ENCODE measurements around the gene DAGLB.

The DAGLB gene

DNA sequence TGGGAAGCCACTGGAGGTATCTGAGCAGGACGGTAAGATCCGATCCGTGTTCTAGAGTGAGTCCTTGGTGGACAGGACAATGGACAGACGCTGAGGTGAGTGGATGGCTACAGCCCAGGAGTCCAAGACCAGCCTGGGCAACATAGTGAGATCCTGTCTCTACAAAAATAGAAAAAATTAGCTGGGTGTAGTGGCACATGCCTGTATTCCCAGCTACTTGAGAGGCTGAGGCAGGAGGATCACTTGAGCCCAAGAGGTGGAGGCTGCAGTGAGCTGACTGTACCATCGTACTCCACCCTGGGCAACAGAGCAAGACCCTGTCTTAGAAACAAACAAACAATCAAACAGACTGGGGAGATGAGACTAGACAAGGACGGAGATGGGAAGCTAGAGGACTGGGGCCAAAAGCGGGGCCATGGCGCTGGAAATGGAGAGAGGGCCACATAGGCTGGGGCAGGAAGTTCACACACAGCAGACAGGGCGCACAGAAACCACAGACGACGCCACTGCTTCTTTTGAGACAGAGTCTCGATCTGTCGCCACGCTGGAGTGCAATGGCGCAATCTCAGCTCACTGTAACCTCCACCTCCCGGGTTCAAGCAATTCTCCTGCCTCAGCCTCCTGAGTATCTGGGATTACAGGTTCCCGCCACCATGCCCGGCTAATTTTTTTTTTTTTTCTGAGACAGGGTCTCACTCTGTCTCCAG is 24.7 kb downstream of the DAGLB start:
- no peak overlapping the region for H3K9ac ChIP-seq (ENCODE audit: low read length)
- H3K4me1 ChIP-seq (ENCODE audit: insufficient read depth, low read length) = no peaks in the 10 kb centered on the region
- H3K36me3 ChIP-seq (ENCODE audit: insufficient read depth, low read length) = peaks cover 24% of the 10 kb centered on the region
- no peak overlapping the region for H3K27ac ChIP-seq (ENCODE audit: low read depth, low read length)
- H3K27me3 ChIP-seq (ENCODE audit: control insufficient read depth in 1 of 2, insufficient read depth in 2 of 2, low read length in 2 of 2) = no peaks in the 10 kb centered on the region
- H3K9me3 ChIP-seq (ENCODE audit: low read length) = no peaks in the 10 kb centered on the region
- no peak overlapping the region for H3K4me3 ChIP-seq (ENCODE audit: low read depth in 1 of 2, low read length in 2 of 2)

DNA sequence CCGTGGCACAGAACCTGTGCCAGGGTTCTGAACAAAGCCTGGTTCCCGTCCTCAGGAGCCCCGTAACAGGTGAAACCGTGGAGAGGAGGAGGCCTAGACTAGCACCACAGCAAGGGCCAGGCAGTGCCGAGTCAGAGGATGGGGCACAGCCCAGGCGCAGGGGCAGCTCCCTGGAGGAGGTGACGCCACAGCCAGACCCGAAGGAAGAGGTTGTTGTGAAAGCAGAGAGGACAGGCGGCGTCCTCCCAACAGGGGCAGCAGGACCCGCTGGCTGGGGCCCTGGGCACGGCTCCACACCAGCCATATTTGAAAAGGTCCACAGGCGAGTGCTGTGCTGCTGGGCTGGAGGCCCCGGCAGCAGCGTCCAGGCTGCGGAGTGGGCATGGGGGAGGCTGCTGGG is 25.7 kb downstream of the DAGLB start:
- Histone ChIP-seq H3K27me3 (ENCODE audit: control insufficient read depth in 1 of 2, insufficient read depth in 2 of 2, low read length in 2 of 2) (no peaks in the 10 kb centered on the region), H3K4me3 (ENCODE audit: low read depth in 1 of 2, low read length in 2 of 2) (no peak overlapping the region), H3K9ac (ENCODE audit: low read length) (no peak overlapping the region), H3K4me1 (ENCODE audit: insufficient read depth, low read length) (no peaks in the 10 kb centered on the region), H3K9me3 (ENCODE audit: low read length) (no peaks in the 10 kb centered on the region), H3K36me3 (ENCODE audit: insufficient read depth, low read length) (peaks cover 24% of the 10 kb centered on the region), H3K27ac (ENCODE audit: low read depth, low read length) (no peak overlapping the region)

DNA sequence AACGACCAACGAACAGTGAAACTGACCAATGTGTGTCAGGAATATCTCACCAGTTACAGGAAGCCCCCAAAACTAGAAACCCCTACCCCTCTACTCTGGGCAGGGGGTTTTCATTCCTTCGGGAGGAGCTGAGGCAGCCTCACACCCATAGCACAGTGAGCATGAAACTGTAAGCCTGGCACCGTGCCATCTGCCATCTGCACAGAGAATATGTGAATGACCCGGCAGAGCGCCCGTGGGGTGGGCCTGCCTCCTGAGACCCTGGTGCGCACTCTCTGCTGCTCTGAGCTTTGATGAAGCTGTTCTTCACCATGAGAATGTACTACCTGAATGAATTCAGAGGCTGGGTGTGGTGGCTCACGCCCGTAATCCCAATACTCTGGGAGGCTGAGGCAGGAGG is 27.1 kb downstream of the DAGLB start:
- Histone ChIP-seq H3K9ac (ENCODE audit: low read length) (no peak overlapping the region), H3K9me3 (ENCODE audit: low read length) (no peaks in the 10 kb centered on the region), H3K27ac (ENCODE audit: low read depth, low read length) (no peak overlapping the region), H3K27me3 (ENCODE audit: control insufficient read depth in 1 of 2, insufficient read depth in 2 of 2, low read length in 2 of 2) (no peaks in the 10 kb centered on the region), H3K4me3 (ENCODE audit: low read depth in 1 of 2, low read length in 2 of 2) (no peak overlapping the region), H3K36me3 (ENCODE audit: insufficient read depth, low read length) (peaks cover 33% of the 10 kb centered on the region), H3K4me1 (ENCODE audit: insufficient read depth, low read length) (no peaks in the 10 kb centered on the region)

DNA sequence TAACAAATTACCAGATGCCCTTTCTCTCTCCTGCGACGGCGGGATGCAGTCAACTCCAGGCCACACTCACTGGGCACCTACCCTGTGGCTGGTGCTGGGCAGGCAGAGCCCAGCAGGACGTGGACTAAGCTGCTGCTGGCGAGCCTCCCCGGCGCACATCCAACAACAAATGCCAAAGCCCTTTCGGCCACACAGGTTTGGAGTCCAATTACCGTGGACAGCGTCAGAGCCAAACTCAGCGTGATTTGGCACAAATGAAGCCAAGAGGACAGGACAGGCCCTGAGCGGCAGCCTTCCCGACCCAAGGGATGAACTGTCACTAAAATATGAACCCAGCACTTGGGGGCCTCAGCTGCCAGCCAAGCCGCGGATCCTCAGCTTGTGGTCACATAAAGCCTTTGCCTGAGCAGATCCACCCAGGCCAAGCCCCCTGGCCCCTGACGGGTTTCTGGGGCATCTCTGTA is 28.4 kb downstream of the DAGLB start:
- no peaks in the 10 kb centered on the region for H3K4me1 ChIP-seq (ENCODE audit: insufficient read depth, low read length)
- H3K36me3 ChIP-seq (ENCODE audit: insufficient read depth, low read length) = peaks cover 37% of the 10 kb centered on the region
- H3K9ac ChIP-seq (ENCODE audit: low read length) = no peak overlapping the region
- H3K27ac ChIP-seq (ENCODE audit: low read depth, low read length) = no peak overlapping the region
- H3K9me3 ChIP-seq (ENCODE audit: low read length) = no peaks in the 10 kb centered on the region
- no peak overlapping the region for H3K4me3 ChIP-seq (ENCODE audit: low read depth in 1 of 2, low read length in 2 of 2)
- H3K27me3 ChIP-seq (ENCODE audit: control insufficient read depth in 1 of 2, insufficient read depth in 2 of 2, low read length in 2 of 2) = no peaks in the 10 kb centered on the region

DNA sequence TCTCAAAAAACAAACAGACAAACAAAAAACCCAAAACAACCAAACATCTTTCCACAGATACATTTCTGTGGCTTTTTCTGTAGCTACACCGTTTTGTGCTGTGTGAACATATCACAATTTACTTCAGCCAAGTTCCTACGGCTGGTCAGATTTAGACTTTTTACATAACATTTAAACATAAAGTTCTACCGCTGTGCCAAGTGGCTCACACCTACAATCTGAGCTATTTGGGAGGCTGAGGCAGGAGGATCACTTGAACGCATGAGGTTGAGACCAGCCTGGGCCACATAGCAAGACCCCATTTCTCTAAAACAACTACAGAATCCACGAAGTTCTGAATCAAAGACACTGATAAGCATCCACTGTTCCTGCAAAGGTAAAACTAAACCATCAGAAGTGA is 30.3 kb downstream of the DAGLB start:
- H3K9me3 ChIP-seq (ENCODE audit: low read length) = no peaks in the 10 kb centered on the region
- no peak overlapping the region for H3K9ac ChIP-seq (ENCODE audit: low read length)
- no peak overlapping the region for H3K4me3 ChIP-seq (ENCODE audit: low read depth in 1 of 2, low read length in 2 of 2)
- H3K36me3 ChIP-seq (ENCODE audit: insufficient read depth, low read length) = peaks cover 51% of the 10 kb centered on the region
- no peak overlapping the region for H3K27ac ChIP-seq (ENCODE audit: low read depth, low read length)
- H3K4me1 ChIP-seq (ENCODE audit: insufficient read depth, low read length) = no peaks in the 10 kb centered on the region
- H3K27me3 ChIP-seq (ENCODE audit: control insufficient read depth in 1 of 2, insufficient read depth in 2 of 2, low read length in 2 of 2) = no peaks in the 10 kb centered on the region

DNA sequence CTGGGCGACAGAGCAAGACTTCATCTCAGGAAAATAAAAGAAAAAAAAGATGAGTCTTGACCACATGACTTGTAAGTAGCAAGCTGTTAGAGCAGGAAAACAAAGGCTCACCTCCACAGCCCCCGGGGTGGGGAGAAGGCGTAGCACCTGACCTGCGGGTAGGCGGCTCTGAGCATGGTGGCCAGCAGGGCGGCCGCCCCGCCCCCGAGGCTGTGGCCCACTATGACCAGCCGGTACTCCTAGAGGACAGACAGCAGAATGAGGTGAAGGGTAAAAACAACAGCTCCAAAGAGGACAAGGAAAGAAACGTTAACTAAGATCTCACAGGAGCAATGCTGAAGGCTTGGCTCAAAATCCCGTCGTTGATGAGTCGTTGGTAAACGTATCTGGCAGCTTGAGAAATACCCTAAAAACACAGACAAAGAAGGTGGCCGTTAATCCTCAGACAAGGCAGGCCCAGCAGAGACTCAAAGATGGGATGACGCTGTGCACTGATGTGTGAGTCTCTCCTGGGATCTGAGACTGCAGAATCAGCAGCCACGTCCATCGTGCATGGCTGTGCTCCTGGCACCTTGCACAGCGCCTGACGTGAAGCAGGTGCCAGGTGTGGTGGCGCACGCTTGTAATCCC is 31.1 kb downstream of the DAGLB start:
- H3K36me3 ChIP-seq (ENCODE audit: insufficient read depth, low read length) = peaks cover 58% of the 10 kb centered on the region
- H3K4me3 ChIP-seq (ENCODE audit: low read depth in 1 of 2, low read length in 2 of 2) = no peak overlapping the region
- H3K9me3 ChIP-seq (ENCODE audit: low read length) = no peaks in the 10 kb centered on the region
- no peaks in the 10 kb centered on the region for H3K27me3 ChIP-seq (ENCODE audit: control insufficient read depth in 1 of 2, insufficient read depth in 2 of 2, low read length in 2 of 2)
- no peaks in the 10 kb centered on the region for H3K4me1 ChIP-seq (ENCODE audit: insufficient read depth, low read length)
- H3K9ac ChIP-seq (ENCODE audit: low read length) = no peak overlapping the region
- no peak overlapping the region for H3K27ac ChIP-seq (ENCODE audit: low read depth, low read length)

DNA sequence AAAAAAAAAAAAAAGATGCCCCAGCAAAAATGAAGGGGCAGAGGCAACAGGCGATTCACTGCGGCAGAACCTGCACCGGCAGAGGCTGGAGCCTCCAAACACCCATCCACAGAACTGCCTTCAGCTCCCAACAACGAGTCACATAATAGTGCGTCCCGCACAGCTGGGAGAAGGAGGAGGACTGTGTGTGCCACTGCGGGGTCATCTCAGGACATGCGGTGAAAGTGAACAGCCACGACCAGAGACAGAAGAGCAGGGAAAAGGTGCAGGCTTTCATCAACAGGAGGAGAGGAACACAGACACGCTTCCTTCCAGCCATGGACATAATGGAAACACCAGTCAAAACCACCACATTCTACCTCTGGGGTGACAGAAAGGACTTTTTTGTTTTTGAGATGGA is 34.1 kb downstream of the DAGLB start:
- Histone ChIP-seq H3K27me3 (ENCODE audit: control insufficient read depth in 1 of 2, insufficient read depth in 2 of 2, low read length in 2 of 2) (no peaks in the 10 kb centered on the region), H3K4me3 (ENCODE audit: low read depth in 1 of 2, low read length in 2 of 2) (no peak overlapping the region), H3K36me3 (ENCODE audit: insufficient read depth, low read length) (peaks cover 74% of the 10 kb centered on the region), H3K4me1 (ENCODE audit: insufficient read depth, low read length) (no peaks in the 10 kb centered on the region), H3K9me3 (ENCODE audit: low read length) (no peaks in the 10 kb centered on the region), H3K27ac (ENCODE audit: low read depth, low read length) (no peak overlapping the region), H3K9ac (ENCODE audit: low read length) (no peak overlapping the region)

DNA sequence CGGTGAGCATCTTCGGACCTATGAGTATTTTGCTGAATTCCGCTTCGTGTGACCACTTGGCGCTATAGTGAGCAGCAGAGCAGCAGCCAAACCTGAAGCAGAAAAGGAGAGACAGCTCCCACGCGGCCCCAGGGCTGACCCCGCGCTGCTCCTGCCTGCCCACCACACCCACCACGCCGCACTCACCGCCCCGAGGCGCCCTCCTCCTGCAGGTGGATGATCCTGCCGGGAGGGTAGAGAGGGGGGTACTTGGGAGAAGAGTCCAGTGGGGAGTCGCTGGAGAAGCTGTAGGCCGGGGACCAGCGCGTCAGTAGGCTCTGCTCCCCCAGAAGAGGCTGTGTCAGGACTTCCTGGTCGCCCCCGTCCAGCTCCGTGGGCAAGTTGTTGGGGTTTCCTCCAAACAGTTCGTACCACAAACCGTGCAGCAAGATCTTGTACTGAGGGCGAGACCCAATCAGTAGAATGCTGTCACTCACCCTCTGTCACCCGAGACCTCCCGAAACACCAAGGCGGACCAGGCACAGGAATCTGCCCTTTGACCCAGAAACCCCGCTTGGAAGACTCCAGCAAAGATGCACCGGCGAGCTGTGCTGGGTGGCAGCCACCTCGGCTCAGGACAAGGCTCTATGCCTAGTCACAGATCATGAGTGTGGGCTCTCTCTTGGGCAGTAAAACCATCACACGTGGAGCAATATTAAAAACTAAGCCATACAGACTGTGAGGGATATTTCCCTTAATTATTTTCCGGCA is 37.6 kb downstream of the DAGLB start:
- H3K36me3 ChIP-seq (ENCODE audit: insufficient read depth, low read length) = peaks cover 75% of the 10 kb centered on the region
- H3K4me1 ChIP-seq (ENCODE audit: insufficient read depth, low read length) = no peaks in the 10 kb centered on the region
- no peaks in the 10 kb centered on the region for H3K9me3 ChIP-seq (ENCODE audit: low read length)
- H3K9ac ChIP-seq (ENCODE audit: low read length) = no peak overlapping the region
- H3K4me3 ChIP-seq (ENCODE audit: low read depth in 1 of 2, low read length in 2 of 2) = no peak overlapping the region
- H3K27ac ChIP-seq (ENCODE audit: low read depth, low read length) = no peak overlapping the region
- H3K27me3 ChIP-seq (ENCODE audit: control insufficient read depth in 1 of 2, insufficient read depth in 2 of 2, low read length in 2 of 2) = no peaks in the 10 kb centered on the region

DNA sequence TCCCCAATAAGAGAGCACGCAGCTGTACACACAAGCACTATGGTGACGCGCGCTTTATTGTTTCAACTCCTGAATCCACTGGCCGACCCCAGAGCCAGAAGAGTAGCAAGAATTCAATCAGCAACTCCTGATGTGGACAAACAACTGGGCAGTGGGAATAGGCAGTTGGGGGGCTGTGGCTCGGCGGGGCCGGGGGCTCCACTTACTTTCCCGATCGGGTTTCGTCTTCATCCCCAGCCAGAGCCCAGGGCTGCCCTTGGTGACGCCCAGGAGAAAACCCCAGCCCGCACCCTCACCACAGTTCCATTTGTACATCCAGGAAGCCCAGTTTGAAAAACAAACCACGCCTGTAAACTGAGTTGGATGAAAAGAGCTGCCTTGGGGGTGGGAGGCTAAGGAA is 38.7 kb downstream of the DAGLB start:
- Histone ChIP-seq H3K36me3 (ENCODE audit: insufficient read depth, low read length) (peaks cover 73% of the 10 kb centered on the region), H3K27ac (ENCODE audit: low read depth, low read length) (no peak overlapping the region), H3K9ac (ENCODE audit: low read length) (no peak overlapping the region)

DNA sequence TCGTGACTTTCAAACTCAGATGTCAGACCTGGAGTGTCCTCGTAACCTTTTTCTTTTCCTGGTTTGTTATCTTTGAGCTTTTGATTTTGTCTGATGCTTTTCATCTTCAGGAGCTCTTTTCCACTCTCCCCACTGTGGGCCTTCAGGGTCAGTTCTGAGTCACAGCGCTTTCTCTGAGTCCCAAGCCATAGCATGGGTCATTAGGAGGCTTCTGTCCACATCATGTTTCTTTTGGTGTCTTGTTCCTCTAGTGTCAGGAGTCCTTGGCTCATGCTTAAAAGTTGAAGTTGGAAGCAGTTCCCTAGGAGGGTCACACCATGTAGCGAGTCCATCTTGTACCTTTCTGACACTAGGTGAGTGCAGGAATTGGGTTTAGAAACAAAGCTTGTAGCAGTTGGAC is 40.3 kb downstream of the DAGLB start:
- Histone ChIP-seq H3K27ac (ENCODE audit: low read depth, low read length) (no peak overlapping the region), H3K27me3 (ENCODE audit: control insufficient read depth in 1 of 2, insufficient read depth in 2 of 2, low read length in 2 of 2) (no peaks in the 10 kb centered on the region)

More for the DNA sequence above, 38.7 kb downstream of the DAGLB start:
- Histone ChIP-seq H3K9me3 (ENCODE audit: low read length) (no peaks in the 10 kb centered on the region), H3K27me3 (ENCODE audit: control insufficient read depth in 1 of 2, insufficient read depth in 2 of 2, low read length in 2 of 2) (no peaks in the 10 kb centered on the region), H3K4me1 (ENCODE audit: insufficient read depth, low read length) (no peaks in the 10 kb centered on the region), H3K4me3 (ENCODE audit: low read depth in 1 of 2, low read length in 2 of 2) (no peak overlapping the region)

DNA sequence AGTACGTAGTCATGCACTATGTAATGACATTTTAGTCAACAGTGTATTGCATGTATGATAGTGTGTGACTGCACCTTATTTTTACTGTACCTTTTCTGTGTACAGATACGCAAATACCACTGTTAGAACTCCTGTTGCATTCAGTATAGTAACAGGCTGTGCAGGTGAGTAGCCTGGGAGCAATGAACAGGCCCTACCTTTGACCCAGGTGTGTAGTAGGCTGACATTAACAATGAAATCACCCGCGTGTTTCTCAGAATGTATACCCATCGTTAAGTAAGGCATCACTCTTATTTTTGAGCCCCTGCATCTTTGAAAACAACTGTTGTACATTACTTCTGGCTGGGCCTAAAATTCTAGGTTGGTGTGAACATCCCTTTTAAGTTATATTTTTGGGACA is 41.6 kb downstream of the DAGLB start:
- Histone ChIP-seq H3K27ac (ENCODE audit: low read depth, low read length) (no peak overlapping the region), H3K9me3 (ENCODE audit: low read length) (no peaks in the 10 kb centered on the region), H3K4me3 (ENCODE audit: low read depth in 1 of 2, low read length in 2 of 2) (no peak overlapping the region), H3K27me3 (ENCODE audit: control insufficient read depth in 1 of 2, insufficient read depth in 2 of 2, low read length in 2 of 2) (no peaks in the 10 kb centered on the region), H3K4me1 (ENCODE audit: insufficient read depth, low read length) (no peaks in the 10 kb centered on the region), H3K36me3 (ENCODE audit: insufficient read depth, low read length) (peaks cover 76% of the 10 kb centered on the region), H3K9ac (ENCODE audit: low read length) (no peak overlapping the region)

More for the DNA sequence above, 40.3 kb downstream of the DAGLB start:
- peaks cover 78% of the 10 kb centered on the region for H3K36me3 ChIP-seq (ENCODE audit: insufficient read depth, low read length)
- no peak overlapping the region for H3K4me3 ChIP-seq (ENCODE audit: low read depth in 1 of 2, low read length in 2 of 2)
- no peaks in the 10 kb centered on the region for H3K4me1 ChIP-seq (ENCODE audit: insufficient read depth, low read length)
- no peaks in the 10 kb centered on the region for H3K9me3 ChIP-seq (ENCODE audit: low read length)
- no peak overlapping the region for H3K9ac ChIP-seq (ENCODE audit: low read length)
